ENCODE results near the gene ARAF. TPM values are rescaled to one million over a fixed set of nuclear protein-coding genes. Genes with fewer than 3 reads are reported as not detected.

Gene ARAF
- total and polyA plus RNA-seq, 2 donors (not counting 3 experiments of a cell fraction or from before 2014, with no cell fraction given), result 62.7 to 69.5 TPM

- Histone ChIP-seq H3K4me2 (ENCODE audit: insufficient read depth, low read length) (no peak overlapping the region), H3K27ac (ENCODE audit: insufficient read depth, low read depth, low read length) (no peak overlapping the region), H3K4me3 (replicated peaks in 1 of 3; ENCODE audit: insufficient read depth in 1 of 3, low read depth in 1 of 3, low read length in 3 of 3) (no peak overlapping the region), H3K27me3 (ENCODE audit: control insufficient read depth in 2 of 2, insufficient read depth in 2 of 2, low read length in 2 of 2) (no peaks in the 10 kb centered on the region), H3K79me2 (ENCODE audit: control insufficient read depth, insufficient read depth, low read length) (peaks cover 19% of the 10 kb centered on the region), H4K20me1 (replicated peaks; ENCODE audit: control insufficient read depth, extremely low read depth, insufficient read depth, low read length) (no peaks in the 10 kb centered on the region), H3K4me1 (ENCODE audit: control insufficient read depth, extremely low read depth, insufficient read depth, low read length) (peaks cover 13% of the 10 kb centered on the region), H3K9ac (replicated peaks; ENCODE audit: extremely low read depth, insufficient read depth, low read length) (no peak overlapping the region), H3K9me3 (replicated peaks; ENCODE audit: control insufficient read depth, insufficient read depth, low read length) (no peaks in the 10 kb centered on the region), H2AFZ (ENCODE audit: low read depth, low read length) (no peak overlapping the region), H3K9me1 (replicated peaks; ENCODE audit: control insufficient read depth, extremely low read depth, insufficient read depth, low read length) (no peaks in the 10 kb centered on the region), H3K36me3 (ENCODE audit: control insufficient read depth in 2 of 2, extremely low read depth in 1 of 2, insufficient read depth in 2 of 2, low read length in 2 of 2) (no peaks in the 10 kb centered on the region)
- TF ChIP-seq CTCF (IDR thresholded peaks at IDR 0.05; ENCODE audit: extremely low read depth in 1 of 2, insufficient read depth in 1 of 2, low read depth in 1 of 2, low read length in 2 of 2) (peak; percentile 17 to 47), MYC (IDR thresholded peaks at IDR 0.05; ENCODE audit: low read depth, low read length) (no peak)
- ChIA-PET CTCF (interaction anchor here (0.9 to 1.4 kb wide), 2 partner anchors 20 to 82 kb away, joined by 4 to 9 read pairs; partner anchors contain the start of gene TIMP1), POLR2A (no interaction called here)
- no TSS peak for BruUV-seq (replicated peaks)
- DNase-seq (ENCODE audit: low read depth, low spot score) (peak; percentile 47), FAIRE-seq (peak; percentile 88)
- dilution Hi-C loops (cut with MboI; ENCODE audit: extremely low pct_ligation_motif_present, low sequenced_read_pairs) (no loop called here), intact Hi-C loops (cut with micrococcal nuclease) (loop anchor here (1.0 to 5.0 kb wide), 4 partner anchors 60 to 275 kb away; partner anchors contain the start of gene ZNF81)
Observed at GRCh38 chrX:47562615-47563243, 1.7 kb downstream of the ARAF start.

- ChIA-PET CTCF (no interaction called here), POLR2A (no interaction called here)
- Histone ChIP-seq H3K36me3 (ENCODE audit: control insufficient read depth in 2 of 2, extremely low read depth in 1 of 2, insufficient read depth in 2 of 2, low read length in 2 of 2) (no peaks in the 10 kb centered on the region), H3K9ac (replicated peaks; ENCODE audit: extremely low read depth, insufficient read depth, low read length) (no peak overlapping the region), H3K79me2 (ENCODE audit: control insufficient read depth, insufficient read depth, low read length) (peaks cover 19% of the 10 kb centered on the region), H3K9me1 (replicated peaks; ENCODE audit: control insufficient read depth, extremely low read depth, insufficient read depth, low read length) (no peaks in the 10 kb centered on the region), H4K20me1 (replicated peaks; ENCODE audit: control insufficient read depth, extremely low read depth, insufficient read depth, low read length) (no peaks in the 10 kb centered on the region), H3K4me2 (ENCODE audit: insufficient read depth, low read length) (no peak overlapping the region), H2AFZ (ENCODE audit: low read depth, low read length) (no peak overlapping the region), H3K4me3 (replicated peaks in 1 of 3; ENCODE audit: insufficient read depth in 1 of 3, low read depth in 1 of 3, low read length in 3 of 3) (no peak overlapping the region), H3K4me1 (ENCODE audit: control insufficient read depth, extremely low read depth, insufficient read depth, low read length) (peaks cover 13% of the 10 kb centered on the region), H3K27ac (ENCODE audit: insufficient read depth, low read depth, low read length) (no peak overlapping the region), H3K27me3 (ENCODE audit: control insufficient read depth in 2 of 2, insufficient read depth in 2 of 2, low read length in 2 of 2) (no peaks in the 10 kb centered on the region), H3K9me3 (replicated peaks; ENCODE audit: control insufficient read depth, insufficient read depth, low read length) (no peaks in the 10 kb centered on the region)
- dilution Hi-C loops (cut with MboI; ENCODE audit: extremely low pct_ligation_motif_present, low sequenced_read_pairs) (no loop called here), intact Hi-C loops (cut with micrococcal nuclease) (loop anchor here (5.0 kb wide), 2 partner anchors 58 to 273 kb away; partner anchors contain the start of gene ZNF81)
- DNase-seq (ENCODE audit: low read depth, low spot score), result no peak
- TF ChIP-seq MYC (IDR thresholded peaks at IDR 0.05; ENCODE audit: low read depth, low read length) (no peak), GATA2 (IDR thresholded peaks at IDR 0.05; ENCODE audit: insufficient read depth, insufficient read length, low read depth, low read length) (no peak), POLR2A (IDR thresholded peaks at IDR 0.05; ENCODE audit: low read depth, low read length) (no peak), JUN (IDR thresholded peaks at IDR 0.05; ENCODE audit: borderline replicate concordance, insufficient read depth, insufficient read length, low read depth) (no peak), POLR2AphosphoS5 (IDR thresholded peaks at IDR 0.05; ENCODE audit: insufficient read depth, low read depth, low read length) (no peak), EZH2 (IDR thresholded peaks at IDR 0.05; ENCODE audit: borderline replicate concordance, low read depth, low read length, severe bottlenecking) (no peak), CTCF (IDR thresholded peaks at IDR 0.05; ENCODE audit: extremely low read depth in 1 of 2, insufficient read depth in 1 of 2, low read depth in 1 of 2, low read length in 2 of 2) (no peak), MAX (IDR thresholded peaks at IDR 0.05; ENCODE audit: insufficient read depth, insufficient read length) (no peak), FOS (IDR thresholded peaks at IDR 0.05; ENCODE audit: borderline replicate concordance, insufficient read depth, low read length) (no peak)
- FAIRE-seq, result no peak
- no TSS peak for BruUV-seq (replicated peaks)
Observed at GRCh38 chrX:47563801-47564315, 2.9 kb downstream of the ARAF start.

Measured in endothelial cell of umbilical vein (primary cell).